Kidney (tissue), 14 donors: ENCODE data around the gene ZFP62. TPM values are rescaled to one million over a fixed set of nuclear protein-coding genes. Genes with fewer than 3 reads are reported as not detected.

Experiments
- DNase-seq, 5 donors: peaks; one replicate each; pipeline ENCODE4 v3.0.0-alpha.2; 2013 to 2020
- FAIRE-seq: peaks from 2 replicates; lab custom pipeline; 2012; peaks lifted over from hg19 to GRCh38; lab: Jason Lieb, UNC
- H3K27ac ChIP-seq, 2 donors: one replicate each; pipeline ENCODE4 v1.7.0; 2013; ENCODE audit warnings: low read depth in 2 of 2, low read length in 2 of 2, inconsistent platforms in 1 of 2
- H3K27me3 ChIP-seq: one replicate; pipeline ENCODE4 v1.7.1; 2013; ENCODE audit warnings: low read length, inconsistent platforms; ENCODE audit not compliant: control insufficient read depth, insufficient read depth
- H3K36me3 ChIP-seq, 3 donors: one replicate each; pipeline versions ENCODE4 v1.7.0 to v1.7.1; 2013; ENCODE audit warnings: low read length in 3 of 3, control low read depth in 1 of 3, inconsistent platforms in 1 of 3; ENCODE audit not compliant: insufficient read depth in 3 of 3, control insufficient read depth in 2 of 3
- H3K4me1 ChIP-seq, 3 donors: one replicate each; pipeline versions ENCODE4 v1.7.0 to v1.7.1; 2013; ENCODE audit warnings: low read length in 3 of 3, inconsistent platforms in 1 of 3, low read depth in 1 of 3; ENCODE audit not compliant: control insufficient read depth in 2 of 3, insufficient read depth in 2 of 3
- H3K4me3 ChIP-seq, 3 donors: one replicate each; pipeline versions ENCODE4 v1.7.0 to v1.8.1; 2013; ENCODE audit warnings: low read length in 3 of 3, control low read depth in 1 of 3, inconsistent platforms in 1 of 3
- H3K9ac ChIP-seq, 3 donors: one replicate each; pipeline versions ENCODE4 v1.7.0 to v1.7.1; 2013; ENCODE audit warnings: low read length in 3 of 3, control low read depth in 1 of 3, inconsistent platforms in 1 of 3
- H3K9me3 ChIP-seq, 3 donors: one replicate each; pipeline versions ENCODE4 v1.7.0 to v1.7.1; 2013; ENCODE audit warnings: low read length in 3 of 3, control low read depth in 1 of 3, inconsistent platforms in 1 of 3; ENCODE audit not compliant: control insufficient read depth in 2 of 3, insufficient read depth in 1 of 3
- CTCF ChIP-seq: IDR thresholded peaks from 3 replicates; pipeline ENCODE4 v1.5.1; 2012; ENCODE audit warnings: mild to moderate bottlenecking, moderate library complexity, borderline replicate concordance; ENCODE audit not compliant: insufficient read depth; ENCODE audit errors: extremely low read depth
- intact Hi-C: fragments of 100-400 bp; cut with DNase I; formaldehyde crosslinking; loops from one replicate; pipeline ENCODE4 v1.11.1; 2022
- polyA plus RNA-seq: library from polyadenylated mRNA; stranded (reverse); fragments of 350-450 nt; fragmentation: Illumina TruSeq; extraction: RNeasy Lipid Tissue Mini Kit (QIAGEN cat#74804); gene quantifications from one replicate; pipeline ENCODE4 v1.2.3, GENCODE V29; 2014; ENCODE audit warnings: low read depth, low replicate concordance; ENCODE audit not compliant: insufficient read depth
- total RNA-seq: library from RNA; stranded (reverse); fragmentation: NEBNext Ultra II Directional; extraction: Animal tissue kit (Norgen Biotek cat#: 25700); gene quantifications from one replicate; pipeline ENCODE4 v1.2.1, GENCODE V29; 2021
- donor health status: control.
- donor health status: control.
- donor health status: control.
- donor health status: control.
- donor health status: control.
- donor health status: DM: yes; HTN: yes; CAD: no.
- donor health status: Normal renal cell carcinoma (clear cell type).

Gene ZFP62
- total and polyA plus RNA-seq, 2 donors from 2014 or later: 16.2 to 30.7 TPM

- DNase-seq (no peak), FAIRE-seq (no peak)
- Histone ChIP-seq H3K4me3 (peak overlapping the region; percentile 0 to 76 (median 61)), H3K9ac (peak overlapping the region; percentile 25 to 51 (median 35)), H3K36me3 (peaks cover 0 to 6% (median 2%) of the 10 kb centered on the region in 3 donors), H3K9me3 (no peaks in the 10 kb centered on the region), H3K27ac (peak overlapping the region; percentile 35 to 96), H3K27me3 (no peaks in the 10 kb centered on the region), H3K4me1 (peaks cover 0 to 53% (median 28%) of the 10 kb centered on the region in 3 donors)
- no peak for TF ChIP-seq CTCF
- intact Hi-C loops: no loop called here
These were observed 59.3 kb downstream of the ZFP62 start for GRCh38 chr5:180801596-180802324.

GRCh38 chr5:180799902-180800801 is 60.9 kb downstream of the ZFP62 start:
- TF ChIP-seq CTCF: no peak
- Histone ChIP-seq H3K36me3 (peaks cover 0 to 6% (median 5%) of the 10 kb centered on the region in 3 donors), H3K9ac (no peak overlapping the region), H3K4me1 (peaks cover 0 to 46% (median 21%) of the 10 kb centered on the region in 3 donors), H3K27ac (no peak overlapping the region), H3K27me3 (no peaks in the 10 kb centered on the region), H3K9me3 (no peaks in the 10 kb centered on the region), H3K4me3 (no peak overlapping the region)
- DNase-seq (no peak), FAIRE-seq (no peak)
- intact Hi-C loops: no loop called here

- no peak overlapping the region for H3K9ac ChIP-seq
- no peak for FAIRE-seq
- peaks cover 0 to 42% (median 21%) of the 10 kb centered on the region in 3 donors for H3K4me1 ChIP-seq
- intact Hi-C loops: no loop called here
- no peak overlapping the region for H3K27ac ChIP-seq
- DNase-seq: peak in 4 of 5 donors; percentile 61 to 69 (median 63)
- peaks cover 0 to 6% (median 5%) of the 10 kb centered on the region in 3 donors for H3K36me3 ChIP-seq
- H3K27me3 ChIP-seq: no peaks in the 10 kb centered on the region
- peak; percentile 53 for TF ChIP-seq CTCF
- H3K4me3 ChIP-seq: no peak overlapping the region
- H3K9me3 ChIP-seq: no peaks in the 10 kb centered on the region
These were observed 61.9 kb downstream of the ZFP62 start for GRCh38 chr5:180799194-180799593.
